MM.1S (cell line): Measurements from ENCODE around the gene PPIH.

Source experiments
- CTCF ChIP-seq: fragments of 300-600 bp; sonication (generic); IDR thresholded peaks from 2 replicates; pipeline ENCODE4 v1.5.1; 2016; ENCODE audit warnings: antibody characterized with exemption, low read length, mixed read lengths
- EZH2phosphoT487 ChIP-seq: fragments of 300-600 bp; sonication (generic); IDR thresholded peaks from 2 replicates; pipeline ENCODE4 v1.6.1; 2018; ENCODE audit warnings: antibody characterized with exemption, low read length

DNA sequence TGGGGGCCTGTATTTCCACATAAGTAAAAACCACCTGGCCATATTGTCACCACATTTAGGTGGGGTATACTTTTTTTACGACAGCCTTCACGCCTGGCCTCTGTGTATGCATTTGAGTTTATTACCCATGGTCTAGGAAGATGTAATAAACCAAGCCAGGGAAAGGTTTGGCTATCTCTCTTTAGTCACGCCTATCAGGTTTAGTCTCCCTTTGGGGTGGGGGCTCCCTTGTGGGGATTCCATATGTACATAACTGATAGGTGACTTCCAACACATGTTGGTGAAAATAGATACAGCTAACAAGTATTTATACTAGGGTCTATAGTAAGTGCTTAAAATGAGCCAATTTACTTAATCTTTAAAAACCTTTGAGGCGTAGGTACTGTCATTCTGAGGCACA lies 28.2 kb downstream of the PPIH start:
- no peak for TF ChIP-seq CTCF
- TF ChIP-seq EZH2phosphoT487, result no peak
